ENCODE data around the gene KRT79.

DNA sequence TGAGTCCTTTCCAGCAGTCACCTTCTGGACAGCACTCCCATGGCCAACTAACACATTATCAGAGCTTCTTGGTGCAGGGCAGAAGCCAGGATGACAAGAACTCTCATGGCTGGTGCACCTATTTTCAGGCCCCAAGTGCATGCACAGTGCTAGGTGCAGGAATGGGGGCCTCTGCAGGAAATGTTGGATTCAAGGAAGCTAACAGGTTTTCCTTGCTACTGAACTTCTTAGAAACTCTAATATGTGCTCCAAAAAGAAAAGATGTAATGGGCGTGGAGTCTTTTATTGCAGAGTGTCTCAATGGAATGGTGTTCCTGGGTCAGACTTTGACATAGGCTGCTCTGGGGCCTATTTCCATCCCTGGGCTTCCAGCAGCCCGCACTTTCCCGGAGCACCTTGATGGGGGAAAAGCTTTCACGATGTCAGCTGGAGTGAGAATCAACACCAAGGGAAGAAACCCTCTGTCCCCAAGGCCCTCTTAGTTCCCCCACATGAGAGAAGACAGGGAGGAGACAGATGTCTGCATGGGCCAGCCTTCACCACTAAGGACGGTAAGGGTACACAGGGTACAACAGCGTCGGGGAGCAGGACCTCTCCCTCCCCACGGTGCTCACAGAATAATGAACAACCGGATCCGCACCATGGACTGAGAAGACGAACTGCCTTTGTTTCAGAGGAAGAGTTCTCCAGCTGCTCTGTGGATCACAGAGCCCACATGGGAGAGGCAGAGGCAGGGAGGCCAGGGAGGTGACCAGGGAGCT is 45.1 kb downstream of the KRT79 start:
- TF ChIP-seq KAT7 (CRISPR knock-in tag; IDR thresholded peaks at IDR 0.05; ENCODE audit: borderline replicate concordance) (no peak), NFRKB (IDR thresholded peaks at IDR 0.05; ENCODE audit: low read depth) (no peak), NR3C1 (CRISPR knock-in tag; IDR thresholded peaks at IDR 0.05) (no peak), NR2C2 (CRISPR knock-in tag; IDR thresholded peaks at IDR 0.05) (no peak), NR2C2 (tag; IDR thresholded peaks at IDR 0.05) (no peak), PCBP1 (IDR thresholded peaks at IDR 0.05; ENCODE audit: low read depth, low read length, poor library complexity, severe bottlenecking) (no peak), BDP1 (IDR thresholded peaks at IDR 0.05; ENCODE audit: insufficient read depth, insufficient read length) (no peak), CSDE1 (IDR thresholded peaks at IDR 0.05) (no peak), EP300 (IDR thresholded peaks at IDR 0.05; ENCODE audit: low read length) (no peak), POLR2A (conservative IDR thresholded peaks at IDR 0.05) (no peak), HNRNPH1 (optimal IDR thresholded peaks at IDR 0.05; ENCODE audit: low read depth, low read length) (no peak)
- TF ChIP-seq, protein P1, sequence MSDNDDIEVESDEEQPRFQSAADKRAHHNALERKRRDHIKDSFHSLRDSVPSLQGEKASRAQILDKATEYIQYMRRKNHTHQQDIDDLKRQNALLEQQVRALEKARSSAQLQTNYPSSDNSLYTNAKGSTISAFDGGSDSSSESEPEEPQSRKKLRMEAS (CRISPR knock-in tag; IDR thresholded peaks at IDR 0.05): no peak

Measured in K562 (cell line).